Neural crest cell (in vitro differentiated cells): ENCODE measurements around the gene MIER2. TPM values are rescaled to one million over a fixed set of nuclear protein-coding genes. Genes with fewer than 3 reads are reported as not detected.

Experiments used
- DNase-seq: peaks from one replicate; pipeline ENCODE4 v3.0.0; 2021; ENCODE audit warnings: low read depth, mixed read lengths, low spot score
- H3K27ac Mint-ChIP-seq: one replicate; pipeline ENCODE4 v1.8.0; 2021; ENCODE audit warnings: mild to moderate bottlenecking, mixed read lengths; ENCODE audit not compliant: unreplicated experiment
- H3K27me3 Mint-ChIP-seq: 2 replicates; pipeline ENCODE4 v1.8.0; 2021; ENCODE audit warnings: low read depth, mild to moderate bottlenecking, mixed read lengths
- H3K36me3 Mint-ChIP-seq: 2 replicates; pipeline ENCODE4 v1.8.0; 2021; ENCODE audit warnings: low read depth, mild to moderate bottlenecking, mixed read lengths
- H3K4me1 Mint-ChIP-seq: 2 replicates; pipeline ENCODE4 v1.8.0; 2021; ENCODE audit warnings: mixed read lengths
- H3K4me3 Mint-ChIP-seq: one replicate; pipeline ENCODE4 v1.8.0; 2021; ENCODE audit warnings: mild to moderate bottlenecking, mixed read lengths
- H3K9me3 Mint-ChIP-seq: 2 replicates; pipeline ENCODE4 v1.8.0; 2021; ENCODE audit warnings: mixed read lengths
- total RNA-seq: library from RNA; stranded (reverse); gene quantifications from 2 replicates; pipeline ENCODE4 v1.2.1, GENCODE V29; 2021
- TF ChIP-seq, protein P1 (sequence below): fragments of 200-600 bp; sonication (generic); conservative IDR thresholded peaks from 2 replicates; pipeline ENCODE4 v1.5.0; 2021; ENCODE audit warnings: antibody characterized with exemption, mild to moderate bottlenecking

MIER2 gene
- total RNA-seq, 1 donor from 2014 or later = 45.8 TPM

GRCh38 chr19:308471-309205 is 36.0 kb downstream of the MIER2 start:
- Mint-ChIP-seq H3K36me3 (peaks cover 3% of the 10 kb centered on the region), H3K4me3 (no peak overlapping the region), H3K27me3 (no peaks in the 10 kb centered on the region), H3K9me3 (no peaks in the 10 kb centered on the region), H3K4me1 (no peaks in the 10 kb centered on the region), H3K27ac (no peak overlapping the region)
- no peak for DNase-seq
- TF ChIP-seq, protein P1, sequence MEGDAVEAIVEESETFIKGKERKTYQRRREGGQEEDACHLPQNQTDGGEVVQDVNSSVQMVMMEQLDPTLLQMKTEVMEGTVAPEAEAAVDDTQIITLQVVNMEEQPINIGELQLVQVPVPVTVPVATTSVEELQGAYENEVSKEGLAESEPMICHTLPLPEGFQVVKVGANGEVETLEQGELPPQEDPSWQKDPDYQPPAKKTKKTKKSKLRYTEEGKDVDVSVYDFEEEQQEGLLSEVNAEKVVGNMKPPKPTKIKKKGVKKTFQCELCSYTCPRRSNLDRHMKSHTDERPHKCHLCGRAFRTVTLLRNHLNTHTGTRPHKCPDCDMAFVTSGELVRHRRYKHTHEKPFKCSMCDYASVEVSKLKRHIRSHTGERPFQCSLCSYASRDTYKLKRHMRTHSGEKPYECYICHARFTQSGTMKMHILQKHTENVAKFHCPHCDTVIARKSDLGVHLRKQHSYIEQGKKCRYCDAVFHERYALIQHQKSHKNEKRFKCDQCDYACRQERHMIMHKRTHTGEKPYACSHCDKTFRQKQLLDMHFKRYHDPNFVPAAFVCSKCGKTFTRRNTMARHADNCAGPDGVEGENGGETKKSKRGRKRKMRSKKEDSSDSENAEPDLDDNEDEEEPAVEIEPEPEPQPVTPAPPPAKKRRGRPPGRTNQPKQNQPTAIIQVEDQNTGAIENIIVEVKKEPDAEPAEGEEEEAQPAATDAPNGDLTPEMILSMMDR = no peak

- DNase-seq = no peak
- no peaks in the 10 kb centered on the region for H3K27me3 Mint-ChIP-seq
- H3K4me1 Mint-ChIP-seq = no peaks in the 10 kb centered on the region
- H3K9me3 Mint-ChIP-seq = no peaks in the 10 kb centered on the region
- no peak overlapping the region for H3K27ac Mint-ChIP-seq
- TF ChIP-seq, protein P1 = no peak
- peaks cover 3% of the 10 kb centered on the region for H3K36me3 Mint-ChIP-seq
- H3K4me3 Mint-ChIP-seq = no peak overlapping the region
Measured at GRCh38 chr19:307793-308420, 36.7 kb downstream of the MIER2 start.

GRCh38 chr19:307111-307531 is 37.5 kb downstream of the MIER2 start:
- Mint-ChIP-seq H3K36me3 (peaks cover 3% of the 10 kb centered on the region), H3K27ac (no peak overlapping the region), H3K4me1 (no peaks in the 10 kb centered on the region), H3K27me3 (no peaks in the 10 kb centered on the region), H3K9me3 (no peaks in the 10 kb centered on the region), H3K4me3 (no peak overlapping the region)
- DNase-seq = no peak
- TF ChIP-seq, protein P1 = no peak

- Mint-ChIP-seq H3K27ac (no peak overlapping the region), H3K9me3 (no peaks in the 10 kb centered on the region), H3K4me3 (no peak overlapping the region), H3K27me3 (no peaks in the 10 kb centered on the region), H3K4me1 (no peaks in the 10 kb centered on the region), H3K36me3 (peaks cover 3% of the 10 kb centered on the region)
- TF ChIP-seq, protein P1 = no peak
- DNase-seq = no peak
Measured at GRCh38 chr19:306151-306900, 38.3 kb downstream of the MIER2 start.

- DNase-seq = no peak
- no peaks in the 10 kb centered on the region for H3K4me1 Mint-ChIP-seq
- H3K36me3 Mint-ChIP-seq = peaks cover 3% of the 10 kb centered on the region
- TF ChIP-seq, protein P1 = no peak
- no peaks in the 10 kb centered on the region for H3K27me3 Mint-ChIP-seq
- H3K4me3 Mint-ChIP-seq = no peak overlapping the region
- no peaks in the 10 kb centered on the region for H3K9me3 Mint-ChIP-seq
- H3K27ac Mint-ChIP-seq = no peak overlapping the region
Measured at GRCh38 chr19:305240-306150, 39.1 kb downstream of the MIER2 start.
